ENCODE results near the gene STK4.
"Not testable (repeated sequence)": the region's sequence is repeated elsewhere in the genome, so short reads cannot be mapped to it uniquely, and the experiment has no call there.

The STK4 gene

GRCh38 chr20:44983093-44983674 is 16.9 kb downstream of the STK4 start:
- no peak for DNase-seq (ENCODE audit: low read depth, low spot score)

- no peak for DNase-seq (ENCODE audit: low read depth, low spot score)
Observed at GRCh38 chr20:44988631-44989171, 22.4 kb downstream of the STK4 start.

DNA sequence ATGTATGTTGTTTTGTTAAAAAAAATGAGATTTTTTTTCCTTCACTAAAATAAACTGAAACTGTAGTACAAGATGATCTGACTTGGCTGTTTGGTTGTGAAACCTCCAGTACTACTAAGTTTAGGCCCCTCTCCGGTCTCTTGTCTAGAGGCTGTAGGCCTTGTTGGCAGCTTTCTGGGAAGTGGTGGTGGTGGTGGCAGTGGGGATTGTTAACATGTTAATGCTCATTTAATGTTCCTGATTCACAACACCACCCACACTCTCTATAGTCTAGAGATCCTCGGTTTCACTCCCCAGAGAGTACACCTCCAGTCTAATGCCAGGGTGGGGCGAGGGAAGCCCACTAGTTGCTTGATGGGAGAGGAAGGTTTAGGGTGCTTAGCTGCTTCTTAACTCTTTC is 24.1 kb downstream of the STK4 start:
- DNase-seq (ENCODE audit: low read depth, low spot score), result no peak

DNA sequence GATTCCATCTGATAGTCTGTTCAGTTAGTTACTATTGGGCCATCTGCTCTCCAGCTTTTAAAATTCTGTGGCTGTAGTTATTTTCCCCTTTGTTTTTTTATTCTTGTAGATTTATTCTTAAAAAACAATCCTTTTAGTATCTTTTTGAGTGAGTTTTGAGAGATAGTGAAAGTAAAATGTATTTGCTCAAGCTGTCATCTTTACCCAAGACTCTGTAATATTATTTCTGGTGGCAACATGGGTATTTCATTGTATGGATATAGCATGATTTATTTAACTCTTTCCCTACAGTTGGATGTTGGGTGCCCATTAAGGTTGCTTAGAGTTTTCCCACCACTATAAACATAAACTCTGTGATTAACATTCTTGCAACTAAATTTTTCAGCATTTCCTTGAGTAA is 24.6 kb downstream of the STK4 start:
- DNase-seq (ENCODE audit: low read depth, low spot score), result no peak

- no peak for DNase-seq (ENCODE audit: low read depth, low spot score)
Observed at GRCh38 chr20:44993343-44993742, 27.0 kb downstream of the STK4 start.

DNA sequence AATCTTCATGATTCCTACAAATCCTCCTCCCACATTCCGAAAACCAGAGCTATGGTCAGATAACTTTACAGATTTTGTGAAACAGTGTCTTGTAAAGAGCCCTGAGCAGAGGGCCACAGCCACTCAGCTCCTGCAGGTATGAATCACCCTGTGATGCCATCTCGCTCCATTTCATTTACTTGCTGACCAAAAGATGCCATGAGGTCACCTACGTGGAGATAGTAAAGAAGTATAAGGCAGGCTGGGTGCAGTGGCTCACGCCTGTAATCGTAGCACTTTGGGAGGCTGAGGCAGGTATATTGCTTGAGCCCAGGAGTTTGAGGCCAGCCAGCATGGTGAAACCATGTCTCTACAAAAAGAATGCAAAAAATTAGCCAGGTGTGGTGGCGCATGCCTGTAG is 30.9 kb downstream of the STK4 start:
- no peak for DNase-seq (ENCODE audit: low read depth, low spot score)

DNA sequence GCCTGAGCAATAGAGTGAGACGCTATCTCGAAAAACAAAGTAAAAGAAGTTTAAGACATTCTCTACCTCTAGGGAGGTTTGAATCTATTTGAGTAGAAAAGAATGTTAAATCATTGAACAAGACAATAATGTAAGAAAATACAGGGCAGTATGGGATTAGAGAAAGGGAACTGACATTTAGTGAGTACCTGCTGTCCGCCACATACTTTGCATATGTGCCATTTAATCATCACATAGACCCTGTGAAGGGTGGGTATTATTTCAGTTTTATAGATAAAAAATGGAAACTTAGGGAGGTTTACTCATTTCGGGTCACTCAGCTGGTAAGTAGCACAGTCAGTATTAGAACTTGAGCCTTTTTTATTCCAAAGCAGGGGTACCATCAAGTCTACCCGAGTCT is 31.4 kb downstream of the STK4 start:
- DNase-seq (ENCODE audit: low read depth, low spot score), result no peak

DNA sequence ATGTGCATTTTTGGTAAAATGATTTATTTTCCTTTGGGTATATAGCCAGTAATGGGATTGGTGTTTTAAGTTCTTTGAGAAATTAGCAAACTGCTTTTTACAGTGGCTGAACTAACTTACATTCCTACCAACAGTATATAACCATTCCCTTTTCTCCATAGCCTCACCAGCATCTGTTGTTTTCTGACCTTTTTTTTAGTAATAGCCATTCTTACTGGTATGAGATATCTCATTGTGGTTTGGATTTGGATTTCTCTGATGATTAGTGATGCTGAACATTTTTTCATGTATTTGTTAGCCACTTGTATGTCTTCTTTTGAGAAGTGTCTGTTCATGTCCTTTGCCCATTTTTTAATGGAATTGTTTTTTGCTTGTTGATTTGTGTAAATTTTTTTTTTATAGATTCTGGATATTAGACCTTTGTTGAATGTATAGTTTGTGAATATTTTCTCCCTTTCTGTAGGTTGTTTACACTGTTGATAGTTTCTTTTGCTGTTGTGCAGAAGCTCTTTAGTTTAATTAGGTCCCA is 42.3 kb downstream of the STK4 start:
- DNase-seq (ENCODE audit: low read depth, low spot score), result no peak

- DNase-seq (ENCODE audit: low read depth, low spot score), result no peak
Observed at GRCh38 chr20:45010399-45010828, 44.1 kb downstream of the STK4 start.

- DNase-seq (ENCODE audit: low read depth, low spot score), result no peak
Observed at GRCh38 chr20:45011108-45011526, 44.8 kb downstream of the STK4 start.

- DNase-seq (ENCODE audit: low read depth, low spot score), result no peak
Observed at GRCh38 chr20:45012682-45013302, 46.5 kb downstream of the STK4 start.

- DNase-seq (ENCODE audit: low read depth, low spot score), result not testable (repeated sequence)
Observed at GRCh38 chr20:45014131-45014530, 47.8 kb downstream of the STK4 start.

- no peak for DNase-seq (ENCODE audit: low read depth, low spot score)
Observed at GRCh38 chr20:45014671-45015415, 48.5 kb downstream of the STK4 start.

DNA sequence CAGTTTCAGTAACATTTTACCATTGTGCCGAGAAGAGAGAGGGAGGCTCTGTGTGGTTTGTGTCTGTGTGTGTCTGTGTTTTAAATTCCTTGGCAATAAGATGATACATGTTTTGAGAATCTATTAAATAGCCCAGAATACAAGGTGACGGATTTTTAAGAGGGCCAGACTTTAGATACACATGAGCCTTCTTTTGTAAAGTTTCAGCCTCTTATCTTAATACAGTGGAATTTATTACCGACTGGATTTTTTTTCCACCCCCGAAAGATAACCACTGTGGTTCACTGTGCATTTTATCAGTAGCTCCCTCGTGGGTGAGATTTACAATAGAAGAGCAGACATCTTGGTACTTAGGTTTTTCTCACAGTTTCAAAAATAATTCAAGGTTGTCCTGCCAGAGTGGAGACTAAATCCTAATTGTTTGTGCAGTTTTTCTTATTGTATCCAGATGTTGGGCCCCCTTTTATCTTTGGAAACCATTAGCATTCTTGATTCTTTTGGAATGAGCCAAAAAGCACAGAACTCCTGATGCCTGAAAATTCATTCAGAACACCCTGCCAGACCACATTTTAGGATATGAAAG is 49.9 kb downstream of the STK4 start:
- no peak for DNase-seq (ENCODE audit: low read depth, low spot score)

GRCh38 chr20:45017281-45017680 is 51.0 kb downstream of the STK4 start:
- DNase-seq (ENCODE audit: low read depth, low spot score), result no peak

GRCh38 chr20:45017857-45018256 is 51.5 kb downstream of the STK4 start:
- DNase-seq (ENCODE audit: low read depth, low spot score), result no peak

- no peak for DNase-seq (ENCODE audit: low read depth, low spot score)
Observed at GRCh38 chr20:45019027-45019761, 52.9 kb downstream of the STK4 start.

GRCh38 chr20:45019762-45020123 is 53.4 kb downstream of the STK4 start:
- no peak for DNase-seq (ENCODE audit: low read depth, low spot score)

GRCh38 chr20:45020236-45020886 is 54.0 kb downstream of the STK4 start:
- no peak for DNase-seq (ENCODE audit: low read depth, low spot score)

DNA sequence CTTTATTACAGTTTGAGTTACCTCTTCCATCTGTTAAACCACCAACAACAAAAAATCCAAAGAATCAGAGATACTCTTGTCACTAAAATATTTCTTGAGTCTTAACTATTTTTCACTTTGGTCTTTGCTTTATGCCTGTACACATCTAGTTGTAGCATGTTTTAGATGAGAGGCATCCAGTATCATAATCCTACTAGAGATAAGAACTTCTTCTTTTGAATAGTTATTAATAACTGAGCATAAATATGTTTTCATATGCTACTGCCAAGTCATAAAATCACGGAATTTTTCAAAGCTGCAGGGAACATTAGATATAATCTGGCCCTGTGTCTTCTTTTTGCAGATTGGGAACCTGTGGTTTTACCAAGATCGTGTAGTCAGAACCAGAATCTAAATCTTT is 55.3 kb downstream of the STK4 start:
- no peak for DNase-seq (ENCODE audit: low read depth, low spot score)

- DNase-seq (ENCODE audit: low read depth, low spot score), result not testable (repeated sequence)
Observed at GRCh38 chr20:45023140-45023539, 56.8 kb downstream of the STK4 start.
